GM12878 (cell line): ENCODE measurements around the gene BEST2. TPM values are rescaled to one million over a fixed set of nuclear protein-coding genes. Genes with fewer than 3 reads are reported as not detected.

ENCODE experiments used
- ATAC-seq: fragments of 200-7000 bp; cut with Tn5 transposase; 3 replicates; pipeline ENCODE4 v1.9.1; 2020; ENCODE audit warnings: mild to moderate bottlenecking, moderate library complexity
- BruUV-seq: library from RNA; stranded (reverse); fragments of 400-500 nt; replicated peaks from 2 replicates; lab custom pipeline; 2021; lab: Mats Ljungman, UMichigan
- CTCF ChIA-PET: fragments of 300-600 bp; sonication (Branson Sonifier 250); formaldehyde crosslinking; extraction: SDS; loops from one replicate; lab custom pipeline; 2021; ENCODE audit warnings: inconsistent platforms; lab: Yijun Ruan, JAX
- POLR2A ChIA-PET: fragments of 350-600 bp; formaldehyde crosslinking; extraction: SDS; loops from one replicate; lab custom pipeline; 2021; ENCODE audit warnings: inconsistent platforms; lab: Charles Lee
- RAD21 ChIA-PET: fragments of 300-600 bp; sonication (Branson Sonifier 250); formaldehyde crosslinking; loops from one replicate; lab custom pipeline; 2023; ENCODE audit warnings: antibody characterized with exemption; ENCODE audit not compliant: unreplicated experiment; lab: Charles Lee
- SMC1A ChIA-PET: fragments of 300-600 bp; sonication (Branson Sonifier 250); formaldehyde crosslinking; loops from one replicate; lab custom pipeline; 2023; ENCODE audit not compliant: unreplicated experiment, uncharacterized antibody; lab: Charles Lee
- DNase-seq: peaks from one replicate; pipeline ENCODE4 v3.0.0-alpha.2; 2011; ENCODE audit warnings: low read depth, low spot score
- FAIRE-seq: peaks from 3 replicates; lab custom pipeline; 2011; peaks lifted over from hg19 to GRCh38; lab: Jason Lieb, UNC
- H2AFZ ChIP-seq: 2 replicates; pipeline ENCODE4 v1.6.0; 2011; ENCODE audit warnings: low read depth, low read length, control low read depth; ENCODE audit not compliant: control insufficient read depth
- H3K27ac ChIP-seq: 2 replicates; pipeline ENCODE4 v1.5.1; 2011; ENCODE audit warnings: control low read depth; ENCODE audit not compliant: control insufficient read depth, insufficient read depth
- H3K27me3 ChIP-seq, 2 experiments: replicated peaks in 1 of 2; 2 replicates each; pipeline versions ENCODE4 v1.6.0 to v1.6.1; 2011; ENCODE audit warnings: low read length in 1 of 2; ENCODE audit not compliant: control insufficient read depth in 2 of 2, insufficient read depth in 2 of 2
- H3K36me3 ChIP-seq, 2 experiments: 2 replicates each; pipeline ENCODE4 v1.5.1; 2011; ENCODE audit warnings: low read length in 1 of 2; ENCODE audit not compliant: control insufficient read depth in 2 of 2, insufficient read depth in 2 of 2
- H3K4me1 ChIP-seq: 2 replicates; pipeline ENCODE4 v1.6.1; 2011; ENCODE audit warnings: mild to moderate bottlenecking, low read length, moderate library complexity, mixed read lengths; ENCODE audit not compliant: control insufficient read depth, insufficient read depth
- H3K4me2 ChIP-seq: 2 replicates; pipeline ENCODE4 v1.6.0; 2011; ENCODE audit warnings: control low read depth; ENCODE audit not compliant: control insufficient read depth, insufficient read depth
- H3K4me3 ChIP-seq: fragments of 200-600 bp; sonication (generic); 2 replicates; pipeline ENCODE4 v1.5.1; 2016
- H3K79me2 ChIP-seq: 2 replicates; pipeline ENCODE4 v1.6.0; 2011; ENCODE audit warnings: low read length; ENCODE audit not compliant: control insufficient read depth, insufficient read depth
- H3K9ac ChIP-seq: 2 replicates; pipeline ENCODE4 v1.8.0; 2011; ENCODE audit warnings: low read length, control low read depth, mixed read lengths; ENCODE audit not compliant: control insufficient read depth, insufficient read depth
- H3K9me3 ChIP-seq: replicated peaks from 3 replicates; pipeline ENCODE4 v1.5.1; 2011; ENCODE audit warnings: mild to moderate bottlenecking, low read length; ENCODE audit not compliant: control insufficient read depth, insufficient read depth
- H4K20me1 ChIP-seq: 2 replicates; pipeline ENCODE4 v1.6.0; 2011; ENCODE audit not compliant: control insufficient read depth, insufficient read depth
- BMI1 ChIP-seq: fragments of 450-650 bp; IDR thresholded peaks from 2 replicates; pipeline ENCODE4 v1.6.1; 2016; ENCODE audit warnings: mild to moderate bottlenecking, moderate library complexity, borderline replicate concordance
- BRCA1 ChIP-seq: IDR thresholded peaks from 2 replicates; pipeline ENCODE4 v1.6.1; 2011; ENCODE audit warnings: low read depth, low read length, improper control_type of control experiment
- CBX3 ChIP-seq: fragments of 200-600 bp; sonication (generic); IDR thresholded peaks from 2 replicates; pipeline ENCODE4 v1.6.1; 2016; ENCODE audit warnings: low read depth, borderline replicate concordance
- CREM ChIP-seq: IDR thresholded peaks from 2 replicates; pipeline ENCODE4 v1.6.1; 2014; ENCODE audit warnings: antibody characterized with exemption, low read depth
- EGR1 ChIP-seq, 2 experiments: IDR thresholded peaks; 1 replicate in 1 of 2; 2 replicates in 1 of 2; pipeline ENCODE4 v1.6.1; 2011 to 2012; ENCODE audit warnings: low read depth in 2 of 2, low read length in 2 of 2, borderline replicate concordance in 1 of 2, mild to moderate bottlenecking in 1 of 2, moderate library complexity in 1 of 2
- FOXM1 ChIP-seq: IDR thresholded peaks from 2 replicates; pipeline ENCODE4 v1.6.1; 2012; ENCODE audit warnings: low read depth, mild to moderate bottlenecking, inconsistent platforms, low read length, moderate library complexity
- GABPA ChIP-seq: IDR thresholded peaks from 2 replicates; pipeline ENCODE4 v1.6.1; 2014; ENCODE audit warnings: antibody characterized with exemption, low read depth, mild to moderate bottlenecking, inconsistent platforms
- HDGF ChIP-seq: fragments of 450-650 bp; IDR thresholded peaks from 2 replicates; pipeline ENCODE4 v1.6.1; 2016; ENCODE audit warnings: antibody characterized with exemption
- KAT2A ChIP-seq: conservative IDR thresholded peaks from 2 replicates; pipeline ENCODE4 v1.6.1; 2011; ENCODE audit warnings: low read depth, low read length; ENCODE audit not compliant: control insufficient read depth
- KLF5 ChIP-seq: fragments of 450-650 bp; IDR thresholded peaks from 2 replicates; pipeline ENCODE4 v1.6.1; 2014; ENCODE audit warnings: mild to moderate bottlenecking; ENCODE audit not compliant: partially characterized antibody
- MAX ChIP-seq: IDR thresholded peaks from 2 replicates; pipeline ENCODE4 v1.6.1; 2012; ENCODE audit warnings: low read depth, low read length, improper control_type of control experiment
- MEF2B ChIP-seq: fragments of 450-650 bp; IDR thresholded peaks from 2 replicates; pipeline ENCODE4 v1.6.1; 2018; ENCODE audit warnings: mild to moderate bottlenecking, moderate library complexity; ENCODE audit not compliant: partially characterized antibody, poor library complexity, severe bottlenecking
- NRF1 ChIP-seq: conservative IDR thresholded peaks from 2 replicates; pipeline ENCODE4 v1.6.1; 2011; ENCODE audit warnings: mild to moderate bottlenecking, low read depth, low read length, improper control_type of control experiment
- POLR2AphosphoS2 ChIP-seq: IDR thresholded peaks from 2 replicates; pipeline ENCODE4 v1.6.1; 2011; ENCODE audit warnings: low read depth, mild to moderate bottlenecking, low read length, improper control_type of control experiment, moderate library complexity
- SMARCA5 ChIP-seq: fragments of 450-650 bp; IDR thresholded peaks from 2 replicates; pipeline ENCODE4 v1.6.1; 2017; ENCODE audit warnings: mild to moderate bottlenecking
- SREBF2 ChIP-seq: IDR thresholded peaks from 2 replicates; pipeline ENCODE4 v1.6.1; 2012; ENCODE audit warnings: mild to moderate bottlenecking, low read length
- TARDBP ChIP-seq: IDR thresholded peaks from 2 replicates; pipeline ENCODE4 v1.6.1; 2016; ENCODE audit warnings: borderline replicate concordance
- TCF3 ChIP-seq: IDR thresholded peaks from 2 replicates; pipeline ENCODE4 v1.6.1; 2012; ENCODE audit warnings: low read depth, mild to moderate bottlenecking, low read length, borderline replicate concordance; ENCODE audit not compliant: insufficient read depth
- ZBED1 ChIP-seq: IDR thresholded peaks from 2 replicates; pipeline ENCODE4 v1.6.1; 2016; ENCODE audit warnings: borderline replicate concordance
- ZNF274 ChIP-seq: IDR thresholded peaks from one replicate; pipeline ENCODE4 v1.8.0; 2011; ENCODE audit not compliant: insufficient read length, insufficient read depth
- WGBS: methylation state at CpG from one replicate; pipeline ENCODE4 v1.1.6; 2016; ENCODE audit warnings: low lambda C conversion rate; ENCODE audit not compliant: insufficient replicate concordance, insufficient coverage; ENCODE audit errors: missing lambda C conversion rate; 5-methylcytosine and 5-hydroxymethylcytosine counted together
- in situ Hi-C: fragments of 300-500 bp; cut with MboI; formaldehyde crosslinking; loops from 9 replicates; pipeline ENCODE4 v1.14.3; 2018; ENCODE audit warnings: mixed read lengths
- intact Hi-C: fragments of 100-400 bp; cut with micrococcal nuclease; formaldehyde crosslinking; loops from one replicate; pipeline ENCODE4 v1.14.2; 2022; ENCODE audit not compliant: unreplicated experiment
- polyA plus RNA-seq, 11 experiments: library from polyadenylated mRNA; depleted of rRNA in 4 of 11; unstranded in 6 of 11; stranded (reverse) in 5 of 11; fragments of >200 nt; fragmentation: Nextera tagmentation in 4 of 11; fragmentation: Illumina TruSeq in 1 of 11; extraction: Ambion mirVana in 4 of 11; extraction: Trizol in 1 of 11; gene quantifications; 1 replicate in 1 of 11; 2 replicates in 10 of 11; pipeline versions ENCODE4 v1.2.1 to v1.2.3, GENCODE V29; 2011 to 2016; ENCODE audit warnings: inconsistent platforms in 2 of 11, missing spikeins in 2 of 11, low read depth in 1 of 11
- total RNA-seq, 4 experiments: library from RNA; depleted of rRNA in 3 of 4; stranded (reverse); fragments of >200 nt in 3 of 4; fragmentation: Illumina TruSeq in 1 of 4; extraction: Trizol in 1 of 4; gene quantifications; 2 replicates each; pipeline versions ENCODE4 v1.2.1 to v1.2.3, GENCODE V29; 2013 to 2021
- TF ChIP-seq, protein P1 (sequence below): fragments of 450-650 bp; formaldehyde crosslinking; IDR thresholded peaks from 2 replicates; pipeline ENCODE4 v1.4.0; 2020; ENCODE audit warnings: mild to moderate bottlenecking, moderate library complexity

The BEST2 gene
- total and polyA plus RNA-seq, 10 of the 15 experiments (the other 5 are each of a cell fraction or from before 2014, with no cell fraction given) = not detected

DNA sequence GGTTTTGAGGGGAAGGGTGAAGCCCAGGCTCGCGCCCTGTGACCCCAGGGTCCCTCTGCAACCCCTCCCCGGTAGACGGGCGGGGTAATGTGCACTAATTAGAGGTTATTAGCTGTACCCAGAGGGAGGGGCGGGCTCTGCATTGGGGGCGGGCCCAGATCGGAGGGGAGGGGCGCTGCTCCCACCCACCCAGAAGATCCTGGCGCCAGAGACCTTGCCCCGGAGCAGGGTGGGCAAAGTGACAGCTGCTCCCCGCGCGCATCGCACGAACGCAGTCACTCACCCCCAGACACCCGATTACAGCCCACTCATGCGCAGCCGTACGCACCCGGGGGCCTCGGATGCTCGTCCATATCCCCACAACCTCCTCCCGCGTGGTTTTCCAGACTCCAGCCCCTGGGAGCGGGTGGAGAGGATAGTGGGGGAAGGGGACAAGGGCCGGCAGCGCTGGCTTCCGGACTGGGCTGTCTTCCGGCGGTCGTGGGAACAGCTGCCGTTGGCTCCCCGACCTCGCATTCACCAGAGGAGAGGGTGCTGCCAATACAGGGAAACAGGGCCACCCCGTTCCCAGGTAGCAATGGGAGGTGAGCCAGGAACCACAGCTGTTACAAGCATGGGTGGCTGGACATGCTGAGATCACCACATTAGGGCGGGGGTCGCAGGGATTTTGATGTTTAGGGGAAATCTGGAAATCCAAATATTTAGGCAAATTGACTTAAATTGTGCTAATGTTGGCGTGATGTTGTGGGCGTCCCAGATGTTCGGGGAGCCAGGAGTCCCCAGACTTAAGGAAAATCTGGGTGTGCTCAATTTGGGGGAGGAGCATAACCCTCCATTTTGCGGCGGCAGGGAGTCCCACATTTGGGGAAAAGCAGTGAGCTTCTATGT lies 26.7 kb downstream of the BEST2 start:
- peak overlapping the region; percentile 94 for H3K9ac ChIP-seq
- ATAC-seq (peak; percentile 41), DNase-seq (no peak), FAIRE-seq (peak; percentile 57)
- peak overlapping the region; percentile 99 for H3K4me2 ChIP-seq
- intact Hi-C loops (loop anchor here (1.0 kb wide), 1 partner anchor 13 kb away; the partner anchor contains the start of gene JUNB), in situ Hi-C loops (no loop called here)
- RAD21 ChIA-PET = interaction anchor here (0.6 to 4.8 kb wide), 10 partner anchors 9 to 1210 kb away, joined by 3 to 303 read pairs (median 4); partner anchors contain the start of genes GCDH, JUNB and RNASEH2A
- WGBS = 1% methylated on average over 39 of the region's 44 CpGs
- peaks cover 9% of the 10 kb centered on the region for H3K79me2 ChIP-seq
- no peaks in the 10 kb centered on the region for H4K20me1 ChIP-seq
- H3K4me3 ChIP-seq = peak overlapping the region; percentile 76
- POLR2A ChIA-PET = interaction anchor here (0.5 to 9.3 kb wide), 8 partner anchors 10 to 421 kb away, joined by 3 to 303 read pairs (median 5); partner anchors contain the start of genes DNASE2, JUNB and RNASEH2A
- H3K9me3 ChIP-seq = no peaks in the 10 kb centered on the region
- H3K4me1 ChIP-seq = peaks cover 34% of the 10 kb centered on the region
- H3K36me3 ChIP-seq = no peaks in the 10 kb centered on the region
- H3K27me3 ChIP-seq = no peaks in the 10 kb centered on the region
- no TSS peak for BruUV-seq
- SMC1A ChIA-PET = interaction anchor here (1.0 to 8.4 kb wide), 8 partner anchors 9 to 187 kb away, joined by 3 to 240 read pairs (median 4); partner anchors contain the start of gene JUNB
- H3K27ac ChIP-seq = peak overlapping the region; percentile 91
- CTCF ChIA-PET = interaction anchor here (0.8 to 12.1 kb wide), 14 partner anchors 9 to 187 kb away, joined by 3 to 537 read pairs (median 6); partner anchors contain the start of genes DHPS, JUNB, MAN2B1 and PRDX2
- H2AFZ ChIP-seq = peak overlapping the region; percentile 84
- TF ChIP-seq FOXM1 (no peak), TCF3 (no peak; the same call in 1 of the 2 replicates), HDGF (0 out of 2 replicates have a peak, but pooled peaks have one; percentile 17), POLR2AphosphoS2 (no peak), KLF5 (no peak), BRCA1 (no peak), KAT2A (no peak), TARDBP (no peak), NRF1 (no peak), EGR1 (IDR thresholded peaks at IDR 0.05; ENCODE audit: borderline replicate concordance in 1 of 2, low read depth in 2 of 2, low read length in 2 of 2) (no peak; a peak in 1 of 3 replicates), MAX (0 out of 2 replicates have a peak, but pooled peaks have one; percentile 13), SREBF2 (no peak), SMARCA5 (no peak), BMI1 (no peak), ZNF274 (no peak), CBX3 (no peak), CREM (no peak), ZBED1 (no peak), GABPA (no peak), MEF2B (no peak)
- TF ChIP-seq, protein P1, sequence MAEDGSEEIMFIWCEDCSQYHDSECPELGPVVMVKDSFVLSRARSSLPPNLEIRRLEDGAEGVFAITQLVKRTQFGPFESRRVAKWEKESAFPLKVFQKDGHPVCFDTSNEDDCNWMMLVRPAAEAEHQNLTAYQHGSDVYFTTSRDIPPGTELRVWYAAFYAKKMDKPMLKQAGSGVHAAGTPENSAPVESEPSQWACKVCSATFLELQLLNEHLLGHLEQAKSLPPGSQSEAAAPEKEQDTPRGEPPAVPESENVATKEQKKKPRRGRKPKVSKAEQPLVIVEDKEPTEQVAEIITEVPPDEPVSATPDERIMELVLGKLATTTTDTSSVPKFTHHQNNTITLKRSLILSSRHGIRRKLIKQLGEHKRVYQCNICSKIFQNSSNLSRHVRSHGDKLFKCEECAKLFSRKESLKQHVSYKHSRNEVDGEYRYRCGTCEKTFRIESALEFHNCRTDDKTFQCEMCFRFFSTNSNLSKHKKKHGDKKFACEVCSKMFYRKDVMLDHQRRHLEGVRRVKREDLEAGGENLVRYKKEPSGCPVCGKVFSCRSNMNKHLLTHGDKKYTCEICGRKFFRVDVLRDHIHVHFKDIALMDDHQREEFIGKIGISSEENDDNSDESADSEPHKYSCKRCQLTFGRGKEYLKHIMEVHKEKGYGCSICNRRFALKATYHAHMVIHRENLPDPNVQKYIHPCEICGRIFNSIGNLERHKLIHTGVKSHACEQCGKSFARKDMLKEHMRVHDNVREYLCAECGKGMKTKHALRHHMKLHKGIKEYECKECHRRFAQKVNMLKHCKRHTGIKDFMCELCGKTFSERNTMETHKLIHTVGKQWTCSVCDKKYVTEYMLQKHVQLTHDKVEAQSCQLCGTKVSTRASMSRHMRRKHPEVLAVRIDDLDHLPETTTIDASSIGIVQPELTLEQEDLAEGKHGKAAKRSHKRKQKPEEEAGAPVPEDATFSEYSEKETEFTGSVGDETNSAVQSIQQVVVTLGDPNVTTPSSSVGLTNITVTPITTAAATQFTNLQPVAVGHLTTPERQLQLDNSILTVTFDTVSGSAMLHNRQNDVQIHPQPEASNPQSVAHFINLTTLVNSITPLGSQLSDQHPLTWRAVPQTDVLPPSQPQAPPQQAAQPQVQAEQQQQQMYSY (CRISPR knock-in tag) = no peak
